K562 (cell line): ENCODE data around the gene LSS. TPM values are rescaled to one million over a fixed set of nuclear protein-coding genes. Genes with fewer than 3 reads are reported as not detected.

Experiments
- EP300 ChIP-seq: IDR thresholded peaks from 2 replicates; pipeline ENCODE4 v1.6.1; 2012; ENCODE audit warnings: low read length, improper control_type of control experiment
- EP400 ChIP-seq: fragments of 450-650 bp; IDR thresholded peaks from 2 replicates; pipeline ENCODE4 v1.6.1; 2017; ENCODE audit warnings: antibody characterized with exemption, mild to moderate bottlenecking, moderate library complexity
- GATA2 ChIP-seq: sonication (generic); formaldehyde crosslinking; IDR thresholded peaks from 2 replicates; pipeline ENCODE4 v1.4.0; 2020; ENCODE audit warnings: mild to moderate bottlenecking, missing genetic modification reagents
- HDAC2 ChIP-seq: fragments of 450-650 bp; IDR thresholded peaks from 2 replicates; pipeline ENCODE4 v1.6.1; 2016; ENCODE audit warnings: mild to moderate bottlenecking
- L3MBTL2 ChIP-seq: fragments of 450-650 bp; IDR thresholded peaks from 2 replicates; pipeline ENCODE4 v1.6.1; 2016; ENCODE audit warnings: mild to moderate bottlenecking, moderate library complexity
- LARP7 ChIP-seq: fragments of 450-650 bp; IDR thresholded peaks from 2 replicates; pipeline ENCODE4 v1.6.1; 2016
- MAX ChIP-seq: sonication (generic); formaldehyde crosslinking; IDR thresholded peaks from 2 replicates; pipeline ENCODE4 v1.9.0; 2022; ENCODE audit warnings: mild to moderate bottlenecking, missing genetic modification reagents
- MLLT1 ChIP-seq, 2 experiments: fragments of 450-650 bp; IDR thresholded peaks; 2 replicates each; pipeline ENCODE4 v1.6.1; 2016
- PRDM10 ChIP-seq: fragments of 450-650 bp; IDR thresholded peaks from 2 replicates; pipeline ENCODE4 v1.6.1; 2018; ENCODE audit not compliant: partially characterized antibody
- REST ChIP-seq, 2 experiments: fragments of 450-650 bp; formaldehyde crosslinking in 1 of 2; IDR thresholded peaks; 2 replicates each; pipeline versions ENCODE4 v1.4.0 to v1.6.1; 2014 to 2020; ENCODE audit warnings: mild to moderate bottlenecking in 2 of 2, borderline replicate concordance in 1 of 2, low read depth in 1 of 2
- SAFB ChIP-seq: fragments of 200-400 bp; formaldehyde crosslinking; IDR thresholded peaks from 2 replicates; pipeline ENCODE4 v1.6.1; 2017; ENCODE audit warnings: low read depth, low read length, borderline replicate concordance
- VEZF1 ChIP-seq: fragments of 200-800 bp; sonication (Bioruptor generic); IDR thresholded peaks from 2 replicates; pipeline ENCODE4 v1.6.1; 2017; ENCODE audit warnings: missing genetic modification characterization, missing compliant biosample characterization
- polyA plus RNA-seq, 8 experiments: library from polyadenylated mRNA; depleted of rRNA in 4 of 8; stranded (reverse) in 5 of 8; unstranded in 3 of 8; fragments of >200 nt; fragmentation: Nextera tagmentation in 2 of 8; fragmentation: Illumina TruSeq in 1 of 8; extraction: Ambion mirVana in 2 of 8; extraction: Trizol in 1 of 8; gene quantifications; 2 replicates each; pipeline versions ENCODE4 v1.2.1 to v1.2.3, GENCODE V29; 2011 to 2014; ENCODE audit warnings: inconsistent platforms in 1 of 8, missing spikeins in 1 of 8
- total RNA-seq, 7 experiments: library from RNA; depleted of rRNA in 6 of 7; stranded (reverse); fragments of >200 nt in 6 of 7; fragmentation: Illumina TruSeq in 2 of 7; extraction: Trizol in 2 of 7; gene quantifications; 2 replicates each; pipeline versions ENCODE4 v1.2.1 to v1.2.3, GENCODE V29; 2011 to 2021; ENCODE audit warnings: low replicate concordance in 1 of 7

LSS gene
- total and polyA plus RNA-seq, 9 of the 15 experiments (the other 6 are each of a cell fraction or from before 2014, with no cell fraction given), result 2.2 to 89.5 (median 37.4) TPM

- TF ChIP-seq REST (IDR thresholded peaks at IDR 0.05; ENCODE audit: borderline replicate concordance), result peak; percentile 26; the same call in 1 of the 2 replicates
- TF ChIP-seq REST (CRISPR knock-in tag; IDR thresholded peaks at IDR 0.05; ENCODE audit: low read depth), result no peak
- peak; percentile 96 for TF ChIP-seq GATA2
- 0 out of 2 replicates have a peak, but pooled peaks have one; percentile 26 for TF ChIP-seq SAFB
- peak; percentile 64 to 98; a peak in 3 of 4 replicates for TF ChIP-seq MLLT1 (IDR thresholded peaks at IDR 0.05)
- TF ChIP-seq MAX (CRISPR knock-in tag), result peak; percentile 74; the same call in 1 of the 2 replicates
- TF ChIP-seq PRDM10, result no peak
- peak; percentile 36 for TF ChIP-seq VEZF1 (CRISPR knock-in tag)
- 0 out of 2 replicates have a peak, but pooled peaks have one; percentile 12 for TF ChIP-seq EP300
- TF ChIP-seq HDAC2, result 0 out of 2 replicates have a peak, but pooled peaks have one; percentile 64
- peak; percentile 49; the same call in 1 of the 2 replicates for TF ChIP-seq EP400
- TF ChIP-seq L3MBTL2, result peak; percentile 78
- TF ChIP-seq LARP7, result no peak
Measured at GRCh38 chr21:46180079-46180722, 48.4 kb downstream of the LSS start (continued).
